Prostate gland (tissue), 2 donors: ENCODE results near the gene CCDC127.

ENCODE experiments used
- CTCF ChIP-seq, 4 experiments: fragments of 200-600 bp in 2 of 4; fragments of 450-650 bp in 2 of 4; sonication (generic) in 2 of 4; IDR thresholded peaks; 1 replicate in 3 of 4; 2 replicates in 1 of 4; pipeline ENCODE4 v1.5.1; 2016 to 2019; ENCODE audit warnings: antibody characterized with exemption in 4 of 4, mild to moderate bottlenecking in 2 of 4, moderate library complexity in 2 of 4
- POLR2A ChIP-seq: fragments of 450-650 bp; IDR thresholded peaks from one replicate; pipeline ENCODE4 v1.6.1; 2016; ENCODE audit warnings: antibody characterized with exemption, mild to moderate bottlenecking

GRCh38 chr5:234450-234849, 16.5 kb upstream of the CCDC127 start:
- no peak for TF ChIP-seq POLR2A
- TF ChIP-seq CTCF (IDR thresholded peaks at IDR 0.05), result no peak
